Activated T-cell treated with anti-CD3 and anti-CD28 coated beads, Interleukin-2, amount 50 U/mL, for 4 hours (primary cell): ENCODE results near the gene EBF4. TPM values are rescaled to one million over a fixed set of nuclear protein-coding genes. Genes with fewer than 3 reads are reported as not detected.
"Not testable (repeated sequence)": the region's sequence is repeated elsewhere in the genome, so short reads cannot be mapped to it uniquely, and the experiment has no call there.

Source experiments
- ATAC-seq, 2 donors: fragments of 200-7000 bp; cut with Tn5 transposase; one replicate each; pipeline ENCODE4 v1.10.0; 2021
- DNase-seq: peaks from one replicate; pipeline ENCODE4 v3.0.0-alpha.2; 2020
- H3K27me3 Mint-ChIP-seq: one replicate; pipeline ENCODE4 v1.8.0; 2021; ENCODE audit warnings: low read depth, mixed read lengths
- H3K36me3 Mint-ChIP-seq: one replicate; pipeline ENCODE4 v1.8.0; 2022; ENCODE audit warnings: mixed read lengths; ENCODE audit not compliant: insufficient read depth
- H3K4me1 Mint-ChIP-seq: one replicate; pipeline ENCODE4 v1.8.0; 2021; ENCODE audit warnings: low read depth, mixed read lengths
- H3K4me3 Mint-ChIP-seq: one replicate; pipeline ENCODE4 v1.8.0; 2021; ENCODE audit warnings: mild to moderate bottlenecking, moderate library complexity, mixed read lengths
- H3K9me3 Mint-ChIP-seq: one replicate; pipeline ENCODE4 v1.8.0; 2021; ENCODE audit warnings: mixed read lengths
- total RNA-seq, 3 donors: library from RNA; stranded (reverse); gene quantifications; one replicate each; pipeline ENCODE4 v1.2.1, GENCODE V29; 2021

EBF4 gene
- total RNA-seq, 3 donors from 2014 or later: 0.33 to 1.1 (median 0.76) TPM

DNA sequence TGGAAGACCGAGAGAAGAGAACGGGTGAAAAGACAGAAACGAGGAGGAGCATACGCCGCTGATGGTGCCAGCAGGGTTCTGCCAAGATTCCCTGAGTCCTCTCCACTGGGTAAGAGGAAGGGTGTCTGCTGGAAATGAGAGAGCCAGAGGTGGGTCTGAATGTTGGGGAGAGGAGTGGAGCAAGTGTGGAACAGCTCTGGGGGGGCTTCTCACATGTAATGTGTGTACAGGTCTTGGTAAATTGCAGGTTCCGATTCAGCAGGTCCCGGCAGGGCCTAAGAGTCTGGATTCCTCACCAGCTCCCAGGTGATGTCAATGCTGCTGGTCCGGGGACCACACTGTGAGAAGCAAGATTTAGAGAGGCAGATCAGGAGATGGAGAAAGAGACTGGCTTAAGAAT, 1.5 kb upstream of the EBF4 start:
- H3K4me3 Mint-ChIP-seq: peak overlapping the region; percentile 89
- ATAC-seq (no peak), DNase-seq (no peak)
- peaks cover 2% of the 10 kb centered on the region for H3K36me3 Mint-ChIP-seq
- peaks cover 40% of the 10 kb centered on the region for H3K27me3 Mint-ChIP-seq
- no peaks in the 10 kb centered on the region for H3K9me3 Mint-ChIP-seq
- H3K4me1 Mint-ChIP-seq: peaks cover 22% of the 10 kb centered on the region

DNA sequence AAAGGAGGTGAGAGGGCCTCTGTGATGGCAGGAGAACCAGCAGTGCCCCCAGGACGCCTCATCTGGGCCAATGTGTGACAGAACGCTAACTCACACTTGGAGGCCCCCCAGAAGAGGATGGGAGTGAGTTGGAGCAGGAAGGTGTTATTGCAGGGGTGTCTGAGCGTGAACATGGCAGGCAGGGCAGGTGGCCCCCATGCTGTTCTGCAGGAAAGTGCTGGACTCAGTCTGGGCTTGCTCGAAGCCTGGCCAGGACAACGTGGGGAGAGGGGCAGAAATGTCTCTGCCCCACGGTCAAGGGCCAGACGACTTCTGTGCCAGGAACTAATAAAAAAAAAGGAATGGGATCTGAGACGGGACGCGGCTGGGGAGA, 931 bp upstream of the EBF4 start:
- Mint-ChIP-seq H3K9me3 (no peaks in the 10 kb centered on the region), H3K4me1 (peaks cover 22% of the 10 kb centered on the region), H3K27me3 (peaks cover 45% of the 10 kb centered on the region), H3K4me3 (peak overlapping the region; percentile 89), H3K36me3 (peaks cover 2% of the 10 kb centered on the region)
- no peak for DNase-seq
- no peak for ATAC-seq

DNA sequence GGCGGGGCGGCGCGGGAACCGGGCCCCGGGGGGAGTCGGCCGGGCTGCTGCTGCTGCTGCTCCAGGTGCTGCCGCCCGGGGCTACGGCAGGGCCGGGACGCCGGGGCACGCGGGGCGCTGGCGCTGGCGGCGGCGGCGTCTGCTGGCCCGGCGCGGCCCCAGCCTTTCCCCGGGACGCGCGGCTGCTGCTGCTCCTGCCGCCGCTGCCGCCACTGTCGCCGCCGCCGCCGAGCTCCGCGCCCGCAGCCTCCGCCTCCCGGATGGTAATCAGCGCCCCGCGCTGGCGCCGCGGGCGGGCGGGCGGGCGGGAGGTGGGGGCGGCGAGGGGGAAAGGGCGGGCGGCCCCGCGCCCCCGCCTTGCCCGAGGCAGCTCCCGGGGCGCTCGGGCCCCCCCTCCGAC, 306 bp downstream of the EBF4 start:
- Mint-ChIP-seq H3K4me1 (peaks cover 17% of the 10 kb centered on the region), H3K4me3 (no peak overlapping the region), H3K27me3 (peaks cover 44% of the 10 kb centered on the region), H3K9me3 (no peaks in the 10 kb centered on the region), H3K36me3 (peaks cover 2% of the 10 kb centered on the region)
- peak; percentile 16 for DNase-seq
- peak; percentile 36 to 40 for ATAC-seq

DNA sequence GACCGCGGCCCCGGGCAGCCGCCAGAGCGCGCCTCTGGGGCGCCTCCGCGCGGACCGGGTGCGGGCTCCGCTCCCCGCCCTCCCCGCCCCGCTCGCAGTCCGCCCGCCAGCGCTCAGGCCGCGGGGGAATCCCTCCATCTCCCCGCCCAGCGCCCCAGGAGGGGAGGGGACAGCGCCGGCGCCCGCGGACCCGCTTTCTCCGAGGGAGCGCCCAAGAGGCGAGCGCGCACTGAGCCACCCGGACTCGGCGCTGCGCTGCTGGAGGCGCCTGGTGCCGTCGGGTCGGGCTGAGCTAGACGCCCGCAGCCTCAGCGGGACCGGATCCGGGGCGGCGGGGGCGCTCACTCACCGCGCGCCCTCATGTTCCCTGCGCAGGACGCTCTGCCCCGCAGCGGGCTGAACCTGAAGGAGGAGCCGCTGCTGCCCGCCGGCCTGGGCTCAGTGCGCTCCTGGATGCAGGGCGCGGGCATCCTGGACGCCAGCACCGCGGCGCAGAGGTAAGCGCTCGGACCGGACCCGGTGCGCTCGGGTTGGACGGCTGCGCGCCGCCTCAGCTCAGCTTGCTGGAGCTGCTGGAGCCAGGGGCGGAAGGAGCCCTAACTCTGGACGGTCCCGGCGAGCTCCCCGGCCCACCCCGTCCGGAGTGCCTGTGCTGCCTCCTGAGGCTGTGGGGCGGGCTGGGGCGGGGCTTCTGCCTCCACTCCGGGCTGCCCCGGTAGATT, 867 bp downstream of the EBF4 start:
- Mint-ChIP-seq H3K36me3 (peaks cover 2% of the 10 kb centered on the region), H3K4me3 (no peak overlapping the region), H3K27me3 (peaks cover 42% of the 10 kb centered on the region), H3K9me3 (no peaks in the 10 kb centered on the region), H3K4me1 (peaks cover 12% of the 10 kb centered on the region)
- ATAC-seq (peak; percentile 55 to 66), DNase-seq (peak; percentile 43)

DNA sequence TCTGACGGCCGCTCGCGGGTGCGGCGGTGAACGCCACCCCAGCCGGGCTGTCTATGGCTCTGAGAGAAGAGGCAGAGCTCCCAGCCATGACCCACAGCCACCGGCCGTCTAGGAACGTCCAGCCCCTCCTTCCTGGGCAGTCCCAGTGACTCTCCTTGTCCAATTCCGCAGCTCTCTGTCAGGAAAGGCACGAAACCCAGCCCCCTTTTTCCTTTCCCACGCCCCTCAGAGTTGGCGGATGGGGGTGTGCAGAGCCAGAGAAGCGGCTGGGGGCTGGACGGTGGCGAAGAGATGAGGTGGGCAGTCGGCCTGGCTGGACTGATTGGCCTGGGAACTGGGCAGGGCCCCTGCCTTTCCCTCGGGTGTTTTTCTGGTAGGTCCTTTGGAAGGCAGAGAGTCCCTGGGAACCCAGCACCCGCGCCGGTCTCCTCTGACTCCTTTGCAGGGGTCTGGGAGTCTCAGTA, 1.5 kb downstream of the EBF4 start:
- peaks cover 42% of the 10 kb centered on the region for H3K27me3 Mint-ChIP-seq
- H3K4me1 Mint-ChIP-seq: peaks cover 12% of the 10 kb centered on the region
- H3K36me3 Mint-ChIP-seq: peaks cover 2% of the 10 kb centered on the region

DNA sequence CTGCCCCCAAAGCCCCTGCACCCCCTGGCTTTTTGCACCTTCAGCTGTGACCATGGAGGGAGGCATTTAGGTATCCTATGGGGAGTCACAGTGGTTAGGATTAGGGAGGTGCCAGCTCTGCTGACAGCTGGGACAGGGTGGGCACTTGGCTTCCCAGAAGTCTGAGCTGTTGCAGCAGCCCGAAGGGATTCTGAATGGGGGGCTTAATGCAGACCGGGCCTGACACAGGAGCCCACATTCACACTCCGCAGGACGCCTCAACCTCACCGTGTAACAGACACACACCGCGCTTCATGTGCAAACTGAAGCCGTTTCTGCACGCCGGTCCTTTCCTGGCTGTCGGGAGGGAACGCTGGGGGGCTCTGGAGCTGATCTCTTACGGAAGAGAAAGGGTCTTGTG, 1.9 kb downstream of the EBF4 start:
- Mint-ChIP-seq H3K27me3 (peaks cover 42% of the 10 kb centered on the region), H3K4me3 (peak overlapping the region; percentile 41), H3K4me1 (peaks cover 12% of the 10 kb centered on the region), H3K9me3 (no peaks in the 10 kb centered on the region), H3K36me3 (peaks cover 2% of the 10 kb centered on the region)
- ATAC-seq (no peak), DNase-seq (no peak)

More for the DNA sequence above, 1.5 kb downstream of the EBF4 start:
- DNase-seq (no peak), ATAC-seq (no peak)
- Mint-ChIP-seq H3K9me3 (no peaks in the 10 kb centered on the region), H3K4me3 (no peak overlapping the region)

DNA sequence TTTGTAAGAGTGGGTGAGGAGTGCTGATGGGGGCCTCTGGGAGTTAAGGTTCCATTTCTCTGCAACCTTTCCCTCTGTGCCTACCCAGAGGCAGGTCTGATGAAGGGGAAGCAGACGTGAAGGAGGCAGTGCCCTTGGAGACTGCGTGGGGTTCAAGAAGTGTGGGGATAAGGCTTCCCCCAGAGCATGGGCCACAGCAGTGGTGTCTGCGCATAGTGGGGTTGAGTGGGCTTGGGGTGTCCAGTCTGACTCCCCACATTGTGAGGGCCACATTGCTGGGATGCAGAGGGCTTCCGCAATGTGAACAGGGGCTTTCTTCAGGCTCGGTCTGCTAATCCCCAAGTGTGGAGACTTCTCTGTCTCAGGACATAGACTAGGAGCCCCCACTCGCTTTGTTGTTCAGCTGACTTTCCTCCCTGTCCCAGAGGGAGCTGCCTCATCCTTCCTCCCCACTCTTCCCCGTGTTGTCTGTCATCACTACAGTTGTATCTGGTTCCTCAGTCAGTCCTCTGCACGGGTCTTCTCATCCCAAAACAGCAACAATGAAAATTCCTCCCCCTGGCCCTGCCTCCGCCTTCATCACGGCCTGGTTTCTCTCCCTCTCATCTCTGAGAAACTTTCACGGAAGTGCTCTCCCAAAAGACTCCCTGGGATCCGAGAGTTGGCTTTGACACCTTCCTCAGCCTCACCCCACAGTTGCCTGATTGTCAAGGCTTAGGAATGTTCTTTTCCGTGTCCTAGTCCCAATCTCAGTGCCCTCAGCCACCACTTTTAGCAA, 2.8 kb downstream of the EBF4 start:
- no peak for ATAC-seq
- Mint-ChIP-seq H3K27me3 (peaks cover 40% of the 10 kb centered on the region), H3K4me3 (peak overlapping the region; percentile 41), H3K9me3 (no peaks in the 10 kb centered on the region), H3K36me3 (peaks cover 2% of the 10 kb centered on the region), H3K4me1 (peaks cover 12% of the 10 kb centered on the region)
- no peak for DNase-seq

DNA sequence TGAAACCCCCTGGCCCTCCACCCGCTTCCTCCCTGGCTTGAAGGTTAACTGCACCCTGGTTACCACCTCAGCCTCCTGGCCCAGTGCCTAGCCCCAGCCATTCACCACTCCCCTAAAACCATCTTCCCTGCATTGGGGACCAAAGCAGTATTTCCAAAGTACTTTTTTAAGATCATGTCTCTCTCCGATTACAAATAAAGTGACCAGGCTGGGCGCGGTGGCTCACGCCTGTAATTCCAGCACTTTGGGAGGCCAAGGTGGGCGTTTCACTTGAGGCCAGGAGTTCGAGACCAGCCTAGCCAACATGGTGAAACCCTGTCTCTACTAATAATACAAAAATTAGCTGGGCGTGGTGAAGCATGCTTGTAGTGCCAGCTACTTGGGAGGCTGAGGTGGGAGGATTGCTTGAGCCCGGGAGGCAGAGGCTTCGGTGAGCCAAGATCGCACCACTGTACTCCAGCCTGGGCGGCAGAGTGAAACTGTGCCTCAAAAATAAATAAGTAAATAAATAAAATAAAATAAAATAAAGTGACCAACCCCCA, 3.5 kb downstream of the EBF4 start:
- H3K4me3 Mint-ChIP-seq, DNase-seq, H3K36me3 Mint-ChIP-seq, H3K9me3 Mint-ChIP-seq, ATAC-seq: not testable (repeated sequence)
- H3K4me1 Mint-ChIP-seq: peaks cover 12% of the 10 kb centered on the region
- H3K27me3 Mint-ChIP-seq: peaks cover 37% of the 10 kb centered on the region

DNA sequence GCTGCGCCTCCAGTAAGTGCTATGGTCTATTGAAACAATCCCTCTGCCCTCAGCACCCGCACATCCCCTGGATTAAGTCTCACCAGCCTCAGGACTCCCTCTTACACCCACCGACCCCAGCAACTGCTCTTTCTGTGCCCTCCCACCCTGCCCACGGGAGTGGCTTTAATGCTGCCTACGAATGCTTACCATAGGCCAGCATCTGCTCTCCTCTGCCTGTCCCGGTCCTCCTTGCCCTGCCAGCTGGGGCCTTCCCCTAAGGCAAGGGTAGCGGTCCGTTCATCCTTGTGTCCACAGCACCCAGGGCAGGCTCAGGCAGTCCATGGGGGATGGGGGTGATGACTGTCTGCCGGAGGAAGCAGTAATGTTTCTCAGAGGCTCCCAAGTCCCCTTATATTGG, 4.1 kb downstream of the EBF4 start:
- DNase-seq (no peak), ATAC-seq (no peak)
- Mint-ChIP-seq H3K9me3 (no peaks in the 10 kb centered on the region), H3K36me3 (peaks cover 2% of the 10 kb centered on the region), H3K4me1 (peaks cover 7% of the 10 kb centered on the region), H3K4me3 (no peak overlapping the region), H3K27me3 (peaks cover 35% of the 10 kb centered on the region)

DNA sequence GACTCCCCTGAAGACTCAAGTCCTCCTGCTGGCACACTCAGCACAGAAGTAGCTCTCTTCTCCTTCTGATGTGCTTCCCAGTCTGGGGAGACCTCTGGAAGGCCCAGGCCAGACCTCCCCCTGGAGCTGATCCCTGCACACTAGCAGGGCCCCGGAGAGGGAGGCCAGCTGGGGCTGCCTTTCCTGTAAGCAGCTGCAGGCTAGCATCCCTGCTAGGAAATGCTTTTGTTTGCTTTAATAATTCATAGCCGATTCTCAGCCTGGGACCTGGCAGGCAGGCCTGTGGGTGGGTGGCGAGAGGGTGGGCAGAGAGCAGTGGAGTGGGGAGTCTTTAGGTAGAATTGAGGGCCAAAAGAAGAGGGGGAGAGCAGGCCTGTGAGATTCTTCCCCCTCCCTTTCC, 5.2 kb downstream of the EBF4 start:
- DNase-seq (no peak), ATAC-seq (no peak)
- no peaks in the 10 kb centered on the region for H3K36me3 Mint-ChIP-seq
- no peaks in the 10 kb centered on the region for H3K9me3 Mint-ChIP-seq
- H3K4me3 Mint-ChIP-seq: no peak overlapping the region
- H3K4me1 Mint-ChIP-seq: peaks cover 2% of the 10 kb centered on the region
- peaks cover 29% of the 10 kb centered on the region for H3K27me3 Mint-ChIP-seq

DNA sequence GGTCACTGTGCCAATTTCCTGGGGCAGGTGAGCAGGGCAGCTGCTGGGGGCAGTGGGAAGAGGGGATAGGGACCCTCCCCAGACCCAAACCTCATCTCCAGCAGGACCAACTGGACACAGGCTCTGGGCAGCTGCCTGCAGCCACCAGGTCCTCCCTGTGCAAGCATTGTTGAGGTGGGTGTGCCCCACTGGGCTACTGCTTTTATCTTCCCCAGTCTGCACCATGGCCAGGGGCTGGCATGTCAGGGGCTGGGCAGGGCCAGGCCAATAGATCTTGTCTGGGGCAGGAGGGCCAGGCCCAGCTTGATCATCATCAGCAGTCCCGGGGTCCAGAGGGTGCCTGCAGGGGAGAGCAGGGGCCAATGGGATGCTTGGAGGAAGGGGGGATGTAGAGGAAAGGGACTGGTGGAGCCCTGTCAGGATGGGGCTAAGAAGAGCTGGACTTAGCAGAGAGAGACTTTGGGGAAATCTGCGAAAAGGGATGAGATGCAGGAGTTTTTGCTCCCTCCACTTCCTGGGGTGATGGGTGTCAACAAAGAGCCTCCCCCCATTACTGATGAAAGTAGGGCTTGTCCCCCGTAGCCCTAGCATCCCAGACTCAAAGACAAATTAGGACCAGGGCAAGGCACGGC, 5.7 kb downstream of the EBF4 start:
- no peaks in the 10 kb centered on the region for H3K9me3 Mint-ChIP-seq
- no peaks in the 10 kb centered on the region for H3K36me3 Mint-ChIP-seq
- peaks cover 29% of the 10 kb centered on the region for H3K27me3 Mint-ChIP-seq
- H3K4me3 Mint-ChIP-seq: no peak overlapping the region
- ATAC-seq (no peak), DNase-seq (no peak)
- H3K4me1 Mint-ChIP-seq: peaks cover 2% of the 10 kb centered on the region

DNA sequence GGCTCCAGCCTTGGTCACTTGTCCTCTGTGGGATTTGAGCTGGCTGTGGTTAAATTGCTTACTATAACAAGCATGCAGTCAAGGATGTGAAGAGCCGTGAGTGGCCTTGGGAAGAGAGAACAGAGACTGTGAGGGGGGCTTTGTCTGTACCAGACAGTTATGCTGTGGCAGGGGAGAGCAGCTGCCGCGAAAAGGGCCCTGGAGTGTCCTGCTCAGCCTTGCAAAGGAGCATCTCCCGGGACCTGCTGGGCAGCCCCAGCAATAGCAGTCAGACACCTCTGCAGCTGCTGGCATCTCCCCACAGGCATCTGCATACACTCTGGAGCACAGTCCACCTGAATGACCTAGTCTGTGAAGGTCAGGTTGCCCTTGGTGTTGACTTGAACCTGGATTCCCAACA, 6.3 kb downstream of the EBF4 start:
- no peak for ATAC-seq
- peaks cover 28% of the 10 kb centered on the region for H3K27me3 Mint-ChIP-seq
- peaks cover 2% of the 10 kb centered on the region for H3K4me1 Mint-ChIP-seq
- H3K36me3 Mint-ChIP-seq: no peaks in the 10 kb centered on the region
- no peak overlapping the region for H3K4me3 Mint-ChIP-seq
- DNase-seq: no peak
- no peaks in the 10 kb centered on the region for H3K9me3 Mint-ChIP-seq

DNA sequence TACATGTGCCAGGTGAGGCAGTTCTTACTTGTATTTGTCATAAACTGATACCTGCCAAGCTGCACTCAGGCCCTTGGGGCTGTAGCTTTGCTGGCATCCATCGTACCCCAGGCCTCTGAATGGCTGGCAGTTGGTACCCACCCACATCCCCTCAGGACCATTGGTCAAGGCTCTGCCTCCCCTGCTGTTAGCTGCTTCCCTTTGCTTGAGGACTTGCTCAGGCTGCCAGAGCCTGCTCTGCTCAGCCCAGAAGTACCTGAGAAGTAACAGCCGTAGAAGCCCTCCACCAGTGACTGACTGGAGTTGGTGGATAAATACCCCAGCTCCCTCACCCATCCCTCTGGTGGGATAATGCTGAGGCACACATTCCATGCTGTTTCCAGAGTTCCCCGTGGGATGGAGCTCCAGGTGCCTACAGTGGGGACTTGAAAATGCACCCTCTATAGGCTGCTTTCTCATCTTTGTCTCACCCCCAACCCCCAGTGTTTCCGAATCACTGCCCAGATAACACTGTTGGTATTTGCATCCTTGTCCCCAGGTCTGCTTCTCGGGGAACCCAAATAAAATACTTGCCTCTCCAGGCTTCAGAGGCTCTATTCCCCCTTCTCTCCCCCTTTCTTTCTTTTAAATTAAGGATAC, 7.3 kb downstream of the EBF4 start:
- no peak for ATAC-seq
- no peaks in the 10 kb centered on the region for H3K36me3 Mint-ChIP-seq
- H3K4me1 Mint-ChIP-seq: peaks cover 1% of the 10 kb centered on the region
- DNase-seq: no peak
- peaks cover 20% of the 10 kb centered on the region for H3K27me3 Mint-ChIP-seq
- no peaks in the 10 kb centered on the region for H3K9me3 Mint-ChIP-seq
- no peak overlapping the region for H3K4me3 Mint-ChIP-seq
